GM23338 (cell line): ENCODE data around the gene AKTIP. TPM values are rescaled to one million over a fixed set of nuclear protein-coding genes. Genes with fewer than 3 reads are reported as not detected.

Experiments
- ATAC-seq: fragments of 200-7000 bp; cut with Tn5 transposase; 3 replicates; pipeline ENCODE4 v1.9.1; 2020
- DNase-seq: peaks from one replicate; pipeline ENCODE4 v3.0.0-alpha.2; 2015; ENCODE audit warnings: low spot score
- H2AFZ ChIP-seq: fragments of 200-600 bp; sonication (generic); 2 replicates; pipeline ENCODE4 v1.8.0; 2016; ENCODE audit warnings: antibody characterized with exemption, mild to moderate bottlenecking, moderate library complexity
- H3F3A ChIP-seq: fragments of 200-600 bp; sonication (generic); replicated peaks from 2 replicates; pipeline ENCODE4 v1.8.0; 2017; ENCODE audit warnings: antibody characterized with exemption, mixed run types, low read depth
- H3K27ac ChIP-seq: fragments of 200-600 bp; sonication (generic); 2 replicates; pipeline ENCODE4 v1.6.1; 2016; ENCODE audit warnings: low read depth
- H3K27me3 ChIP-seq: fragments of 200-600 bp; sonication (generic); 2 replicates; pipeline ENCODE4 v1.8.0; 2016; ENCODE audit warnings: mild to moderate bottlenecking, mixed run types, moderate library complexity; ENCODE audit not compliant: insufficient read depth
- H3K36me3 ChIP-seq: fragments of 200-600 bp; sonication (generic); 2 replicates; pipeline ENCODE4 v1.8.0; 2016; ENCODE audit warnings: mild to moderate bottlenecking; ENCODE audit not compliant: insufficient read depth
- H3K4me1 ChIP-seq: fragments of 200-600 bp; sonication (generic); 2 replicates; pipeline ENCODE4 v1.8.0; 2016; ENCODE audit warnings: mild to moderate bottlenecking, moderate library complexity; ENCODE audit not compliant: insufficient read depth
- H3K4me2 ChIP-seq: fragments of 200-600 bp; sonication (generic); 2 replicates; pipeline ENCODE4 v1.7.1; 2017; ENCODE audit warnings: mixed run types
- H3K4me3 ChIP-seq: fragments of 200-600 bp; sonication (generic); 2 replicates; pipeline ENCODE4 v1.6.1; 2016; ENCODE audit warnings: mixed run types
- H3K79me2 ChIP-seq: fragments of 200-600 bp; sonication (generic); replicated peaks from 2 replicates; pipeline ENCODE4 v1.8.0; 2017; ENCODE audit warnings: mild to moderate bottlenecking; ENCODE audit not compliant: insufficient read depth
- H3K9me2 ChIP-seq: fragments of 200-600 bp; sonication (generic); 2 replicates; pipeline ENCODE4 v1.8.0; 2017; ENCODE audit not compliant: insufficient read depth
- H4K20me1 ChIP-seq: fragments of 200-600 bp; sonication (generic); replicated peaks from 2 replicates; pipeline ENCODE4 v1.8.0; 2017; ENCODE audit warnings: mild to moderate bottlenecking; ENCODE audit not compliant: insufficient read depth
- H3K27ac Mint-ChIP-seq: 2 replicates; pipeline ENCODE4 v1.8.0; 2020; ENCODE audit warnings: inconsistent platforms, mild to moderate bottlenecking, moderate library complexity, mixed read lengths
- H3K27me3 Mint-ChIP-seq: 3 replicates; pipeline ENCODE4 v1.8.0; 2022; ENCODE audit warnings: low read depth, mild to moderate bottlenecking, moderate library complexity, mixed read lengths, inconsistent platforms; ENCODE audit not compliant: insufficient read depth, poor library complexity
- H3K36me3 Mint-ChIP-seq: 3 replicates; pipeline ENCODE4 v1.8.0; 2021; ENCODE audit warnings: low read depth, mild to moderate bottlenecking, inconsistent platforms, moderate library complexity, mixed read lengths
- H3K4me1 Mint-ChIP-seq: 3 replicates; pipeline ENCODE4 v1.8.0; 2020; ENCODE audit warnings: mild to moderate bottlenecking, inconsistent platforms, mixed read lengths
- H3K4me3 Mint-ChIP-seq: 3 replicates; pipeline ENCODE4 v1.8.0; 2021; ENCODE audit warnings: moderate library complexity, mild to moderate bottlenecking, inconsistent platforms, mixed read lengths
- H3K9me3 Mint-ChIP-seq: 3 replicates; pipeline ENCODE4 v1.8.0; 2020; ENCODE audit warnings: moderate library complexity, mild to moderate bottlenecking, inconsistent platforms, mixed read lengths
- CREB1 ChIP-seq: fragments of 250-450 bp; sonication (Bioruptor Pico); IDR thresholded peaks from 2 replicates; pipeline ENCODE4 v1.5.0; 2020; ENCODE audit warnings: low read depth, mild to moderate bottlenecking, moderate library complexity
- EZH2 ChIP-seq: fragments of 200-600 bp; sonication (generic); IDR thresholded peaks from one replicate; pipeline ENCODE4 v1.8.0; 2017; ENCODE audit warnings: antibody characterized with exemption, mild to moderate bottlenecking, low read depth; ENCODE audit not compliant: unreplicated experiment
- EZH2phosphoT487 ChIP-seq: fragments of 200-600 bp; sonication (generic); IDR thresholded peaks from one replicate; pipeline ENCODE4 v1.8.1; 2018; ENCODE audit warnings: antibody characterized with exemption; ENCODE audit not compliant: unreplicated experiment
- JUNB ChIP-seq: IDR thresholded peaks from one replicate; pipeline ENCODE4 v1.6.1; 2016; ENCODE audit warnings: antibody characterized with exemption; ENCODE audit not compliant: unreplicated experiment
- NANOG ChIP-seq: IDR thresholded peaks from 2 replicates; pipeline ENCODE4 v1.6.1; 2016; ENCODE audit warnings: antibody characterized with exemption, borderline replicate concordance
- POLR2AphosphoS5 ChIP-seq: IDR thresholded peaks from 2 replicates; pipeline ENCODE4 v1.6.1; 2016; ENCODE audit warnings: antibody characterized with exemption, low read depth
- STAT1 ChIP-seq: IDR thresholded peaks from one replicate; pipeline ENCODE4 v1.6.1; 2016; ENCODE audit warnings: antibody characterized with exemption; ENCODE audit not compliant: unreplicated experiment
- ZNF114 ChIP-seq: fragments of 250-450 bp; sonication (Bioruptor Pico); IDR thresholded peaks from 2 replicates; pipeline ENCODE4 v1.5.0; 2020; ENCODE audit warnings: mild to moderate bottlenecking, moderate library complexity
- ZNF331 ChIP-seq: fragments of 250-450 bp; sonication (Bioruptor Pico); IDR thresholded peaks from 2 replicates; pipeline ENCODE4 v1.5.0; 2020; ENCODE audit warnings: low read depth, mild to moderate bottlenecking, moderate library complexity
- polyA plus RNA-seq: library from polyadenylated mRNA; unstranded; fragments of >200 nt; fragmentation: Nextera tagmentation; extraction: Ambion mirVana; gene quantifications from 2 replicates; pipeline ENCODE4 v1.2.1, GENCODE V29; 2016
- total RNA-seq: library from RNA; depleted of rRNA; stranded (reverse); fragments of >200 nt; shearing (Covaris generic); gene quantifications from 2 replicates; pipeline ENCODE4 v1.2.3, GENCODE V29; 2014
- TF ChIP-seq, protein P1 (sequence below): fragments of 250-450 bp; sonication (Bioruptor Pico); IDR thresholded peaks from 2 replicates; pipeline ENCODE4 v1.5.0; 2020; ENCODE audit warnings: mild to moderate bottlenecking, moderate library complexity
- TF ChIP-seq, protein P2 (sequence below): IDR thresholded peaks from 2 replicates; pipeline ENCODE4 v1.6.1; 2016; ENCODE audit warnings: antibody characterized with exemption
- TF ChIP-seq, protein P3 (sequence below), 2 experiments: fragments of 200-600 bp in 1 of 2; sonication (generic) in 1 of 2; conservative IDR thresholded peaks; 2 replicates each; pipeline versions ENCODE4 v1.5.1 to v1.6.1; 2016 to 2017; ENCODE audit warnings: antibody characterized with exemption in 2 of 2, low read depth in 2 of 2, mild to moderate bottlenecking in 2 of 2, moderate library complexity in 1 of 2

Gene AKTIP
- total and polyA plus RNA-seq, 2 experiments from 2014 or later, result 17.3 to 21.6 TPM

DNA sequence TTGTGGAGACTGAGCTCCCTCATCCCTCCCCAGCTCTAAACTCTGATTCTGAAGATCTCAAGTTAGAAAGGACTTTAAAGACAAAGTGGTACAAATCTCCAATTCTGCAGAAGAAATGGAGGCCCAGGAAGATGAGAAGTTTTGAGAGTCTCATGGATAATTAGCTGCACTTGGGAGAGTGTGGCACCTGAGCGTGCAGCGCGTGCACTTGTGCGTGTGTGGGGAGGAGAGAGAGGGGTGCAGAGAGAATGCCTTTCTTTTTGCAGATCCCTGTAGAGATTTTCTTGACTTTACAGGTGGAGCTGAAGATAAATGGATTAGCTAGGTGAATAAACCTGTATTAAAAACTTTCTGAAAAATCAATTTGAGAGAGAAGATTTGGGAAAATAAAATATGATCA is 14.8 kb upstream of the AKTIP start:
- Mint-ChIP-seq H3K27ac (no peak overlapping the region), H3K9me3 (peaks cover 24% of the 10 kb centered on the region), H3K27me3 (peaks cover 10% of the 10 kb centered on the region), H3K4me3 (no peak overlapping the region), H3K36me3 (peaks cover 8% of the 10 kb centered on the region; the same call in 1 of the 3 replicates), H3K4me1 (no peaks in the 10 kb centered on the region)
- Histone ChIP-seq H3K27me3 (no peaks in the 10 kb centered on the region), H3K36me3 (no peaks in the 10 kb centered on the region), H3K9me2 (no peaks in the 10 kb centered on the region), H3K4me2 (no peak overlapping the region), H4K20me1 (no peaks in the 10 kb centered on the region), H3F3A (no peaks in the 10 kb centered on the region), H3K4me1 (no peaks in the 10 kb centered on the region), H3K4me3 (no peak overlapping the region), H2AFZ (no peak overlapping the region), H3K27ac (no peak overlapping the region), H3K79me2 (no peaks in the 10 kb centered on the region)
- DNase-seq (no peak), ATAC-seq (no peak)
- no peak for TF ChIP-seq POLR2AphosphoS5
- no peak for TF ChIP-seq STAT1
- TF ChIP-seq EZH2phosphoT487, result no peak
- no peak for TF ChIP-seq NANOG
- no peak for TF ChIP-seq CREB1 (CRISPR knock-in tag)
- TF ChIP-seq, protein P1, sequence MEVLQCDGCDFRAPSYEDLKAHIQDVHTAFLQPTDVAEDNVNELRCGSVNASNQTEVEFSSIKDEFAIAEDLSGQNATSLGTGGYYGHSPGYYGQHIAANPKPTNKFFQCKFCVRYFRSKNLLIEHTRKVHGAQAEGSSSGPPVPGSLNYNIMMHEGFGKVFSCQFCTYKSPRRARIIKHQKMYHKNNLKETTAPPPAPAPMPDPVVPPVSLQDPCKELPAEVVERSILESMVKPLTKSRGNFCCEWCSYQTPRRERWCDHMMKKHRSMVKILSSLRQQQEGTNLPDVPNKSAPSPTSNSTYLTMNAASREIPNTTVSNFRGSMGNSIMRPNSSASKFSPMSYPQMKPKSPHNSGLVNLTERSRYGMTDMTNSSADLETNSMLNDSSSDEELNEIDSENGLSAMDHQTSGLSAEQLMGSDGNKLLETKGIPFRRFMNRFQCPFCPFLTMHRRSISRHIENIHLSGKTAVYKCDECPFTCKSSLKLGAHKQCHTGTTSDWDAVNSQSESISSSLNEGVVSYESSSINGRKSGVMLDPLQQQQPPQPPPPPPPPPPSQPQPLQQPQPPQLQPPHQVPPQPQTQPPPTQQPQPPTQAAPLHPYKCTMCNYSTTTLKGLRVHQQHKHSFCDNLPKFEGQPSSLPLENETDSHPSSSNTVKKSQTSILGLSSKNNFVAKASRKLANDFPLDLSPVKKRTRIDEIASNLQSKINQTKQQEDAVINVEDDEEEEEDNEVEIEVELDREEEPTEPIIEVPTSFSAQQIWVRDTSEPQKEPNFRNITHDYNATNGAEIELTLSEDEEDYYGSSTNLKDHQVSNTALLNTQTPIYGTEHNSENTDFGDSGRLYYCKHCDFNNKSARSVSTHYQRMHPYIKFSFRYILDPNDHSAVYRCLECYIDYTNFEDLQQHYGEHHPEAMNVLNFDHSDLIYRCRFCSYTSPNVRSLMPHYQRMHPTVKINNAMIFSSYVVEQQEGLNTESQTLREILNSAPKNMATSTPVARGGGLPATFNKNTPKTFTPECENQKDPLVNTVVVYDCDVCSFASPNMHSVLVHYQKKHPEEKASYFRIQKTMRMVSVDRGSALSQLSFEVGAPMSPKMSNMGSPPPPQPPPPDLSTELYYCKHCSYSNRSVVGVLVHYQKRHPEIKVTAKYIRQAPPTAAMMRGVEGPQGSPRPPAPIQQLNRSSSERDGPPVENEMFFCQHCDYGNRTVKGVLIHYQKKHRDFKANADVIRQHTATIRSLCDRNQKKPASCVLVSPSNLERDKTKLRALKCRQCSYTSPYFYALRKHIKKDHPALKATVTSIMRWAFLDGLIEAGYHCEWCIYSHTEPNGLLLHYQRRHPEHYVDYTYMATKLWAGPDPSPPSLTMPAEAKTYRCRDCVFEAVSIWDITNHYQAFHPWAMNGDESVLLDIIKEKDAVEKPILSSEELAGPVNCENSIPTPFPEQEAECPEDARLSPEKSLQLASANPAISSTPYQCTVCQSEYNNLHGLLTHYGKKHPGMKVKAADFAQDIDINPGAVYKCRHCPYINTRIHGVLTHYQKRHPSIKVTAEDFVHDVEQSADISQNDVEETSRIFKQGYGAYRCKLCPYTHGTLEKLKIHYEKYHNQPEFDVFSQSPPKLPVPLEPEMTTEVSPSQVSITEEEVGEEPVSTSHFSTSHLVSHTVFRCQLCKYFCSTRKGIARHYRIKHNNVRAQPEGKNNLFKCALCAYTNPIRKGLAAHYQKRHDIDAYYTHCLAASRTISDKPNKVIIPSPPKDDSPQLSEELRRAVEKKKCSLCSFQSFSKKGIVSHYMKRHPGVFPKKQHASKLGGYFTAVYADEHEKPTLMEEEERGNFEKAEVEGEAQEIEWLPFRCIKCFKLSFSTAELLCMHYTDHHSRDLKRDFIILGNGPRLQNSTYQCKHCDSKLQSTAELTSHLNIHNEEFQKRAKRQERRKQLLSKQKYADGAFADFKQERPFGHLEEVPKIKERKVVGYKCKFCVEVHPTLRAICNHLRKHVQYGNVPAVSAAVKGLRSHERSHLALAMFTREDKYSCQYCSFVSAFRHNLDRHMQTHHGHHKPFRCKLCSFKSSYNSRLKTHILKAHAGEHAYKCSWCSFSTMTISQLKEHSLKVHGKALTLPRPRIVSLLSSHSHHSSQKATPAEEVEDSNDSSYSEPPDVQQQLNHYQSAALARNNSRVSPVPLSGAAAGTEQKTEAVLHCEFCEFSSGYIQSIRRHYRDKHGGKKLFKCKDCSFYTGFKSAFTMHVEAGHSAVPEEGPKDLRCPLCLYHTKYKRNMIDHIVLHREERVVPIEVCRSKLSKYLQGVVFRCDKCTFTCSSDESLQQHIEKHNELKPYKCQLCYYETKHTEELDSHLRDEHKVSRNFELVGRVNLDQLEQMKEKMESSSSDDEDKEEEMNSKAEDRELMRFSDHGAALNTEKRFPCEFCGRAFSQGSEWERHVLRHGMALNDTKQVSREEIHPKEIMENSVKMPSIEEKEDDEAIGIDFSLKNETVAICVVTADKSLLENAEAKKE (CRISPR knock-in tag), result no peak
- no peak for TF ChIP-seq JUNB
- TF ChIP-seq ZNF114 (CRISPR knock-in tag), result no peak

DNA sequence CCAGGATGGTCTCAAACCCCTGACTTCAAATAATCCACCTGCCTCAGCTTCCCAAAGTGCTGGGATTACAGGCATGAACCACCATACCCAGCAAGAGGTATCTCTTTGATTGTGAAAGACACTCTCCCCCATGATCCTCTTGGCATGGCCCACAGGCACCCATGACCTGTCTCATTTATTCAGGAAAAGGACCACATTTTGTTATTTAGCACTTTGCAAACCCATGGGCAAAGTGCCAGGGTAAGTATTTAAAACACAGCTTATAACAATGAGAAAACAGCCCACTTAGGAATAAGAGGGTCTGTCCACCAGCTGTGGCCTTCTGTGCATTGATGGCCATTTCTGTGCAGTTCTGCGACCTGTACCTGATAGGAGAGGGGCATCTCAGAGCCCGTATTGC is 12.8 kb upstream of the AKTIP start:
- no peaks in the 10 kb centered on the region for H3K4me1 Mint-ChIP-seq
- H3K9me3 Mint-ChIP-seq, result peaks cover 30% of the 10 kb centered on the region
- TF ChIP-seq STAT1 (no peak), ZNF331 (CRISPR knock-in tag) (no peak), NANOG (no peak), JUNB (no peak), CREB1 (CRISPR knock-in tag) (no peak), EZH2 (no peak)
- TF ChIP-seq, protein P2, sequence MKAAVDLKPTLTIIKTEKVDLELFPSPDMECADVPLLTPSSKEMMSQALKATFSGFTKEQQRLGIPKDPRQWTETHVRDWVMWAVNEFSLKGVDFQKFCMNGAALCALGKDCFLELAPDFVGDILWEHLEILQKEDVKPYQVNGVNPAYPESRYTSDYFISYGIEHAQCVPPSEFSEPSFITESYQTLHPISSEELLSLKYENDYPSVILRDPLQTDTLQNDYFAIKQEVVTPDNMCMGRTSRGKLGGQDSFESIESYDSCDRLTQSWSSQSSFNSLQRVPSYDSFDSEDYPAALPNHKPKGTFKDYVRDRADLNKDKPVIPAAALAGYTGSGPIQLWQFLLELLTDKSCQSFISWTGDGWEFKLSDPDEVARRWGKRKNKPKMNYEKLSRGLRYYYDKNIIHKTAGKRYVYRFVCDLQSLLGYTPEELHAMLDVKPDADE, result no peak
- TF ChIP-seq, protein P3, sequence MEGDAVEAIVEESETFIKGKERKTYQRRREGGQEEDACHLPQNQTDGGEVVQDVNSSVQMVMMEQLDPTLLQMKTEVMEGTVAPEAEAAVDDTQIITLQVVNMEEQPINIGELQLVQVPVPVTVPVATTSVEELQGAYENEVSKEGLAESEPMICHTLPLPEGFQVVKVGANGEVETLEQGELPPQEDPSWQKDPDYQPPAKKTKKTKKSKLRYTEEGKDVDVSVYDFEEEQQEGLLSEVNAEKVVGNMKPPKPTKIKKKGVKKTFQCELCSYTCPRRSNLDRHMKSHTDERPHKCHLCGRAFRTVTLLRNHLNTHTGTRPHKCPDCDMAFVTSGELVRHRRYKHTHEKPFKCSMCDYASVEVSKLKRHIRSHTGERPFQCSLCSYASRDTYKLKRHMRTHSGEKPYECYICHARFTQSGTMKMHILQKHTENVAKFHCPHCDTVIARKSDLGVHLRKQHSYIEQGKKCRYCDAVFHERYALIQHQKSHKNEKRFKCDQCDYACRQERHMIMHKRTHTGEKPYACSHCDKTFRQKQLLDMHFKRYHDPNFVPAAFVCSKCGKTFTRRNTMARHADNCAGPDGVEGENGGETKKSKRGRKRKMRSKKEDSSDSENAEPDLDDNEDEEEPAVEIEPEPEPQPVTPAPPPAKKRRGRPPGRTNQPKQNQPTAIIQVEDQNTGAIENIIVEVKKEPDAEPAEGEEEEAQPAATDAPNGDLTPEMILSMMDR (conservative IDR thresholded peaks at IDR 0.05; ENCODE audit: low read depth in 2 of 2), result no peak
- Histone ChIP-seq H3K4me3 (no peak overlapping the region), H3K79me2 (no peaks in the 10 kb centered on the region), H2AFZ (no peak overlapping the region), H3K9me2 (no peaks in the 10 kb centered on the region), H3F3A (no peaks in the 10 kb centered on the region), H3K27ac (no peak overlapping the region), H3K4me2 (no peak overlapping the region), H3K36me3 (no peaks in the 10 kb centered on the region), H3K4me1 (no peaks in the 10 kb centered on the region), H3K27me3 (no peaks in the 10 kb centered on the region), H4K20me1 (no peaks in the 10 kb centered on the region)
- H3K36me3 Mint-ChIP-seq, result peaks cover 11% of the 10 kb centered on the region; the same call in 1 of the 3 replicates
- H3K27me3 Mint-ChIP-seq, result peaks cover 10% of the 10 kb centered on the region
- DNase-seq (no peak), ATAC-seq (no peak)
- H3K4me3 Mint-ChIP-seq, result no peak overlapping the region
- no peak overlapping the region for H3K27ac Mint-ChIP-seq
